Smooth muscle cell (in vitro differentiated cells): Measurements from ENCODE around the gene GOT1. TPM values are rescaled to one million over a fixed set of nuclear protein-coding genes. Genes with fewer than 3 reads are reported as not detected.

Experiments used
- DNase-seq: peaks from one replicate; lab custom pipeline; 2025; ENCODE audit not compliant: unreplicated experiment; lab: John Stamatoyannopoulos, UW
- H2AFZ ChIP-seq: fragments of 200-600 bp; sonication (generic); 2 replicates; pipeline ENCODE4 v1.6.0; 2016; ENCODE audit warnings: antibody characterized with exemption, low read depth, mild to moderate bottlenecking
- H3F3A ChIP-seq: fragments of 200-600 bp; sonication (generic); 2 replicates; pipeline ENCODE4 v1.6.0; 2017; ENCODE audit warnings: antibody characterized with exemption, low read depth
- H3K27ac ChIP-seq: fragments of 200-600 bp; sonication (generic); 2 replicates; pipeline ENCODE4 v1.5.1; 2016; ENCODE audit warnings: low read depth, mild to moderate bottlenecking
- H3K27me3 ChIP-seq: fragments of 200-600 bp; sonication (generic); 2 replicates; pipeline ENCODE4 v1.6.1; 2016; ENCODE audit warnings: low read depth, mild to moderate bottlenecking
- H3K36me3 ChIP-seq: fragments of 200-600 bp; sonication (generic); 2 replicates; pipeline ENCODE4 v1.5.1; 2016; ENCODE audit warnings: low read depth
- H3K4me1 ChIP-seq: fragments of 200-600 bp; sonication (generic); 2 replicates; pipeline ENCODE4 v1.5.1; 2016; ENCODE audit warnings: low read depth
- H3K4me2 ChIP-seq: fragments of 200-600 bp; sonication (generic); 2 replicates; pipeline ENCODE4 v1.6.0; 2016; ENCODE audit warnings: mild to moderate bottlenecking
- H3K4me3 ChIP-seq: fragments of 200-600 bp; sonication (generic); 2 replicates; pipeline ENCODE4 v1.5.1; 2016; ENCODE audit warnings: mild to moderate bottlenecking
- H3K79me2 ChIP-seq: fragments of 200-600 bp; sonication (generic); 2 replicates; pipeline ENCODE4 v1.6.0; 2016; ENCODE audit warnings: low read depth, mild to moderate bottlenecking
- H3K9ac ChIP-seq: fragments of 200-600 bp; sonication (generic); 2 replicates; pipeline ENCODE4 v1.6.0; 2016; ENCODE audit warnings: low read depth
- H3K9me3 ChIP-seq: fragments of 200-600 bp; sonication (generic); replicated peaks from 2 replicates; pipeline ENCODE4 v1.5.1; 2016; ENCODE audit warnings: low read depth
- H4K20me1 ChIP-seq: fragments of 200-600 bp; sonication (generic); 2 replicates; pipeline ENCODE4 v1.6.0; 2016; ENCODE audit warnings: low read depth
- CTCF ChIP-seq: fragments of 200-600 bp; sonication (generic); IDR thresholded peaks from 2 replicates; pipeline ENCODE4 v1.5.1; 2017; ENCODE audit warnings: borderline replicate concordance, mild to moderate bottlenecking, antibody characterized with exemption; ENCODE audit not compliant: insufficient read depth, poor library complexity, severe bottlenecking
- WGBS: methylation state at CpG from one replicate; pipeline ENCODE4 v1.1.7; 2016; ENCODE audit warnings: low lambda C conversion rate; 5-methylcytosine and 5-hydroxymethylcytosine counted together
- polyA plus RNA-seq: library from polyadenylated mRNA; unstranded; fragments of >200 nt; fragmentation: Nextera tagmentation; extraction: Ambion mirVana; gene quantifications from 2 replicates; pipeline ENCODE4 v1.2.1, GENCODE V29; 2016
- total RNA-seq: library from RNA; depleted of rRNA; stranded (reverse); fragments of >200 nt; gene quantifications from 2 replicates; pipeline ENCODE4 v1.2.3, GENCODE V29; 2014

Gene GOT1
- total and polyA plus RNA-seq, 2 experiments from 2014 or later, result 34.7 to 44.4 TPM

- DNase-seq, result no peak
- no peak for TF ChIP-seq CTCF
- H3K27ac ChIP-seq, result no peak overlapping the region
- H4K20me1 ChIP-seq, result no peaks in the 10 kb centered on the region
- no peaks in the 10 kb centered on the region for H3K4me1 ChIP-seq
- H3K27me3 ChIP-seq, result peaks cover 14% of the 10 kb centered on the region
- no peak overlapping the region for H3K4me2 ChIP-seq
- no peak overlapping the region for H2AFZ ChIP-seq
- WGBS, result 55% methylated on average over 2 of the region's 2 CpGs
- H3F3A ChIP-seq, result no peaks in the 10 kb centered on the region
- no peak overlapping the region for H3K9ac ChIP-seq
- no peaks in the 10 kb centered on the region for H3K36me3 ChIP-seq
- H3K9me3 ChIP-seq, result no peaks in the 10 kb centered on the region
- no peak overlapping the region for H3K4me3 ChIP-seq
- H3K79me2 ChIP-seq, result no peaks in the 10 kb centered on the region
Observed at GRCh38 chr10:99457813-99458212, 27.4 kb upstream of the GOT1 start.

- Histone ChIP-seq H3F3A (no peaks in the 10 kb centered on the region), H3K4me3 (no peak overlapping the region), H4K20me1 (no peaks in the 10 kb centered on the region), H3K27ac (no peak overlapping the region), H3K27me3 (peaks cover 19% of the 10 kb centered on the region), H2AFZ (no peak overlapping the region), H3K9ac (no peak overlapping the region), H3K9me3 (no peaks in the 10 kb centered on the region), H3K4me1 (no peaks in the 10 kb centered on the region), H3K4me2 (no peak overlapping the region), H3K36me3 (no peaks in the 10 kb centered on the region), H3K79me2 (no peaks in the 10 kb centered on the region)
- WGBS, result 92% methylated on average over 2 of the region's 2 CpGs
- no peak for TF ChIP-seq CTCF
- no peak for DNase-seq
Observed at GRCh38 chr10:99456931-99457288, 26.5 kb upstream of the GOT1 start.

GRCh38 chr10:99456207-99456930 is 25.9 kb upstream of the GOT1 start:
- H3K79me2 ChIP-seq, result no peaks in the 10 kb centered on the region
- H3K4me1 ChIP-seq, result no peaks in the 10 kb centered on the region
- no peak overlapping the region for H2AFZ ChIP-seq
- WGBS, result 94% methylated on average over 3 of the region's 3 CpGs
- no peak for TF ChIP-seq CTCF
- H4K20me1 ChIP-seq, result no peaks in the 10 kb centered on the region
- no peak overlapping the region for H3K27ac ChIP-seq
- no peaks in the 10 kb centered on the region for H3F3A ChIP-seq
- peaks cover 23% of the 10 kb centered on the region for H3K27me3 ChIP-seq
- no peak overlapping the region for H3K4me2 ChIP-seq
- H3K4me3 ChIP-seq, result no peak overlapping the region
- DNase-seq, result no peak
- no peaks in the 10 kb centered on the region for H3K36me3 ChIP-seq
- no peak overlapping the region for H3K9ac ChIP-seq
- no peaks in the 10 kb centered on the region for H3K9me3 ChIP-seq

- Histone ChIP-seq H3K27me3 (peaks cover 55% of the 10 kb centered on the region), H2AFZ (no peak overlapping the region)
- WGBS, result 85% methylated on average over 1 of the region's 1 CpG
Observed at GRCh38 chr10:99451981-99452380, 21.6 kb upstream of the GOT1 start.

More at GRCh38 chr10:99451981-99452380, 21.6 kb upstream of the GOT1 start:
- no peak for TF ChIP-seq CTCF
- Histone ChIP-seq H3F3A (no peaks in the 10 kb centered on the region), H3K79me2 (no peaks in the 10 kb centered on the region), H3K36me3 (no peaks in the 10 kb centered on the region), H3K27ac (no peak overlapping the region), H4K20me1 (no peaks in the 10 kb centered on the region), H3K9me3 (no peaks in the 10 kb centered on the region), H3K4me2 (no peak overlapping the region), H3K4me1 (peaks cover 4% of the 10 kb centered on the region), H3K9ac (no peak overlapping the region), H3K4me3 (no peak overlapping the region)
- no peak for DNase-seq
